ENCODE results near the gene UBE2E1.

DNA sequence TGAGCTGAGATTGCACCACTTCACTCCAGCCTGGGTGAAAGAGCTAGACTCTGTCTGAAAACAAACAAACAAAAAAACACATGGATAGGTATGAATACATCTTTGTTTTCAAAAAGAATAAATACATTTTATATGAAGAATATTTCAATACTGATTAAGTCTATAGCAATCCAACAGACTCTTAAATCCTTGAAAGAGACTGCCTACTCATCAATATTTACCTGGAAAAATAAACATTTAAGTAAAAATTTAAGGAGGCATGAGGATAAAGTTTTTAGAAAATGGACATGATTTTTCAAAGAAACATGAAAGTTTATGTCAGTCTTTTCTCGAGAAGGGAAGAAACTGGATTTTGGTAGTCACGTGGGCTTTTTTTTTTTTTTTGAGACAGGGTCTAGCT, 105.6 kb downstream of the UBE2E1 start:
- TF ChIP-seq, protein P1, sequence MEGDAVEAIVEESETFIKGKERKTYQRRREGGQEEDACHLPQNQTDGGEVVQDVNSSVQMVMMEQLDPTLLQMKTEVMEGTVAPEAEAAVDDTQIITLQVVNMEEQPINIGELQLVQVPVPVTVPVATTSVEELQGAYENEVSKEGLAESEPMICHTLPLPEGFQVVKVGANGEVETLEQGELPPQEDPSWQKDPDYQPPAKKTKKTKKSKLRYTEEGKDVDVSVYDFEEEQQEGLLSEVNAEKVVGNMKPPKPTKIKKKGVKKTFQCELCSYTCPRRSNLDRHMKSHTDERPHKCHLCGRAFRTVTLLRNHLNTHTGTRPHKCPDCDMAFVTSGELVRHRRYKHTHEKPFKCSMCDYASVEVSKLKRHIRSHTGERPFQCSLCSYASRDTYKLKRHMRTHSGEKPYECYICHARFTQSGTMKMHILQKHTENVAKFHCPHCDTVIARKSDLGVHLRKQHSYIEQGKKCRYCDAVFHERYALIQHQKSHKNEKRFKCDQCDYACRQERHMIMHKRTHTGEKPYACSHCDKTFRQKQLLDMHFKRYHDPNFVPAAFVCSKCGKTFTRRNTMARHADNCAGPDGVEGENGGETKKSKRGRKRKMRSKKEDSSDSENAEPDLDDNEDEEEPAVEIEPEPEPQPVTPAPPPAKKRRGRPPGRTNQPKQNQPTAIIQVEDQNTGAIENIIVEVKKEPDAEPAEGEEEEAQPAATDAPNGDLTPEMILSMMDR (conservative IDR thresholded peaks at IDR 0.05 in 1 of 2, IDR thresholded peaks at IDR 0.05 in 1 of 2; ENCODE audit: low read depth in 1 of 2, low read length in 2 of 2) = no peak
- TF ChIP-seq EZH2 (IDR thresholded peaks at IDR 0.05; ENCODE audit: low read length, missing control alignments) = no peak

Measured in fibroblast of lung (primary cell).